Measurements from ENCODE around the gene CTSH. TPM values are rescaled to one million over a fixed set of nuclear protein-coding genes. Genes with fewer than 3 reads are reported as not detected.

The CTSH gene
- total RNA-seq, 1 experiment from 2014 or later, result 146 TPM

GRCh38 chr15:78991476-78991875, 46.6 kb upstream of the CTSH start:
- intact Hi-C loops (cut with micrococcal nuclease), result no loop called here
- Histone ChIP-seq H3K4me3 (ENCODE audit: low read length) (no peak overlapping the region), H3K36me3 (ENCODE audit: low read depth, low read length) (no peaks in the 10 kb centered on the region), H2AFZ (ENCODE audit: low read length) (no peak overlapping the region), H3K9ac (ENCODE audit: low read length) (no peak overlapping the region), H3K9me2 (replicated peaks; ENCODE audit: low read length) (no peaks in the 10 kb centered on the region), H3K79me2 (ENCODE audit: low read length) (no peaks in the 10 kb centered on the region), H3K27me3 (ENCODE audit: low read length) (no peaks in the 10 kb centered on the region), H3K9me3 (ENCODE audit: low read length) (no peaks in the 10 kb centered on the region), H4K20me1 (ENCODE audit: low read length) (no peaks in the 10 kb centered on the region), H3K4me1 (ENCODE audit: insufficient read depth, low read length) (peaks cover 12% of the 10 kb centered on the region), H3K4me2 (ENCODE audit: low read length) (no peak overlapping the region), H3F3A (ENCODE audit: low read length, unreplicated experiment) (no peaks in the 10 kb centered on the region), H3K27ac (ENCODE audit: low read length) (no peak overlapping the region)
- TF ChIP-seq CTCF (conservative IDR thresholded peaks at IDR 0.05; ENCODE audit: low read depth, low read length), result no peak
- no peak for TF ChIP-seq EZH2phosphoT487 (IDR thresholded peaks at IDR 0.05; ENCODE audit: borderline replicate concordance, low read length)
- no peak for TF ChIP-seq EZH2 (IDR thresholded peaks at IDR 0.05; ENCODE audit: low read length, unreplicated experiment)
- DNase-seq (no peak), ATAC-seq (no peak)
- CTCF ChIA-PET, result no interaction called here
- BruUV-seq (replicated peaks), result no TSS peak
- POLR2A ChIA-PET (ENCODE audit: unreplicated experiment), result no interaction called here

- Histone ChIP-seq H3K79me2 (ENCODE audit: low read length) (no peaks in the 10 kb centered on the region), H3K9me3 (ENCODE audit: low read length) (no peaks in the 10 kb centered on the region), H3K9ac (ENCODE audit: low read length) (no peak overlapping the region), H3K4me1 (ENCODE audit: insufficient read depth, low read length) (peaks cover 11% of the 10 kb centered on the region), H4K20me1 (ENCODE audit: low read length) (no peaks in the 10 kb centered on the region), H3K4me3 (ENCODE audit: low read length) (no peak overlapping the region), H3F3A (ENCODE audit: low read length, unreplicated experiment) (no peaks in the 10 kb centered on the region), H2AFZ (ENCODE audit: low read length) (no peak overlapping the region), H3K27me3 (ENCODE audit: low read length) (no peaks in the 10 kb centered on the region), H3K9me2 (replicated peaks; ENCODE audit: low read length) (no peaks in the 10 kb centered on the region), H3K4me2 (ENCODE audit: low read length) (no peak overlapping the region), H3K36me3 (ENCODE audit: low read depth, low read length) (no peaks in the 10 kb centered on the region), H3K27ac (ENCODE audit: low read length) (no peak overlapping the region)
- DNase-seq (no peak), ATAC-seq (no peak)
- intact Hi-C loops (cut with micrococcal nuclease), result no loop called here
- TF ChIP-seq CTCF (conservative IDR thresholded peaks at IDR 0.05; ENCODE audit: low read depth, low read length) (no peak), EZH2 (IDR thresholded peaks at IDR 0.05; ENCODE audit: low read length, unreplicated experiment) (no peak), EZH2phosphoT487 (IDR thresholded peaks at IDR 0.05; ENCODE audit: borderline replicate concordance, low read length) (no peak)
- ChIA-PET POLR2A (ENCODE audit: unreplicated experiment) (no interaction called here), CTCF (no interaction called here)
- no TSS peak for BruUV-seq (replicated peaks)
Measured at GRCh38 chr15:78990278-78990677, 45.4 kb upstream of the CTSH start.

GRCh38 chr15:78989701-78990240, 44.9 kb upstream of the CTSH start:
- ATAC-seq (no peak), DNase-seq (no peak)
- ChIA-PET CTCF (interaction anchor here (0.6 kb wide), 1 partner anchor 82 kb away, joined by 11 read pairs; no protein-coding TSS in a partner anchor), POLR2A (ENCODE audit: unreplicated experiment) (no interaction called here)
- intact Hi-C loops (cut with micrococcal nuclease), result no loop called here
- TF ChIP-seq EZH2phosphoT487 (IDR thresholded peaks at IDR 0.05; ENCODE audit: borderline replicate concordance, low read length), result no peak
- TF ChIP-seq EZH2 (IDR thresholded peaks at IDR 0.05; ENCODE audit: low read length, unreplicated experiment), result no peak
- no peak for TF ChIP-seq CTCF (conservative IDR thresholded peaks at IDR 0.05; ENCODE audit: low read depth, low read length)
- no TSS peak for BruUV-seq (replicated peaks)
- Histone ChIP-seq H3K9me2 (replicated peaks; ENCODE audit: low read length) (no peaks in the 10 kb centered on the region), H3K36me3 (ENCODE audit: low read depth, low read length) (no peaks in the 10 kb centered on the region), H3K4me1 (ENCODE audit: insufficient read depth, low read length) (peaks cover 11% of the 10 kb centered on the region), H3K9ac (ENCODE audit: low read length) (no peak overlapping the region), H3K79me2 (ENCODE audit: low read length) (no peaks in the 10 kb centered on the region), H2AFZ (ENCODE audit: low read length) (no peak overlapping the region), H4K20me1 (ENCODE audit: low read length) (no peaks in the 10 kb centered on the region), H3K4me3 (ENCODE audit: low read length) (no peak overlapping the region), H3K27ac (ENCODE audit: low read length) (no peak overlapping the region), H3K27me3 (ENCODE audit: low read length) (no peaks in the 10 kb centered on the region), H3K4me2 (ENCODE audit: low read length) (no peak overlapping the region), H3K9me3 (ENCODE audit: low read length) (no peaks in the 10 kb centered on the region), H3F3A (ENCODE audit: low read length, unreplicated experiment) (no peaks in the 10 kb centered on the region)
